Activated CD4-positive, CD25-positive, alpha-beta regulatory T cell treated with anti-CD3 and anti-CD28 coated beads, Interleukin-2, amount 50 U/mL, for 16 hours (primary cell): ENCODE results near the gene CADM1.

Experiments
- DNase-seq: peaks from one replicate; pipeline ENCODE4 v3.0.0-alpha.2; 2020; ENCODE audit warnings: low read depth, low spot score

The CADM1 gene

GRCh38 chr11:115398333-115399080, 105.7 kb downstream of the CADM1 start:
- no peak for DNase-seq

DNA sequence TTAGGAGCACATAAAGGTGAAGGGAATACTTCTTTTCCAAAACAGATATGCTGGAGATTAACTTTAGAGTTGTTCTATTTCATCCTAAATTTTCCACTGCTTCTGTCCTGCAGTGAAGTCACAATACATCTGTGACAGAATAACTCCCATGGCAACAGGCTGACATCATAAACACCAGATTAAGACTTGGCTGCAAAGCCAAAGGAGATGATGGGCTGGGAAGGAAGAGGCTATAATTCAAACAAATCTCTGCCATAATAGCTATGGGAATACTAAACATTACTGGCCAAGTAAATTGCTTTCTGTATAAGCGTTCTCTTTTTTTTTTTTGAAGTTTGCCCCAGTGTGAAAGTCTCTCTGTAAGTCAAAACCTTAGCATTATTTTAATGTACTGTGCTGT, 107.7 kb downstream of the CADM1 start:
- no peak for DNase-seq

- DNase-seq: no peak
Measured at GRCh38 chr11:115393950-115394349, 110.3 kb downstream of the CADM1 start.

- DNase-seq: no peak
Measured at GRCh38 chr11:115391598-115391997, 112.6 kb downstream of the CADM1 start.

DNA sequence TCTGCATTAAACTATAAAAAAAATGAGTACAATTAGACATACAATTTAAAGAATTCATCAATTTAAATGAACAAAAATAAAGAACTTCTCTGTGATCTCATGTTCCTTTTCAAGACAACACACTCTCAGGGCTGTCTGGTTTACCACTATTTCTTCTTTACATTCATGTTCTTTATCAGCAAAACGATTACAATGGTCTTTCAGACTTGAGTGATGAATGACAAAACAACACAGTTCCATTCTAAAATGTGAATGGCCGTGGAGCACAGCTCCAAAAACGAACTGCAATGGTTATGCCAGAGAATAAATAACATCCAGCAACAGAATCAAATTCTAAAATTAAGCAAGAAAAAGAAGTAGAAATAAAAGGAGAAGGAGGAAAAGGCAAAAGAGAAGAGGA, 113.1 kb downstream of the CADM1 start:
- DNase-seq: no peak

DNA sequence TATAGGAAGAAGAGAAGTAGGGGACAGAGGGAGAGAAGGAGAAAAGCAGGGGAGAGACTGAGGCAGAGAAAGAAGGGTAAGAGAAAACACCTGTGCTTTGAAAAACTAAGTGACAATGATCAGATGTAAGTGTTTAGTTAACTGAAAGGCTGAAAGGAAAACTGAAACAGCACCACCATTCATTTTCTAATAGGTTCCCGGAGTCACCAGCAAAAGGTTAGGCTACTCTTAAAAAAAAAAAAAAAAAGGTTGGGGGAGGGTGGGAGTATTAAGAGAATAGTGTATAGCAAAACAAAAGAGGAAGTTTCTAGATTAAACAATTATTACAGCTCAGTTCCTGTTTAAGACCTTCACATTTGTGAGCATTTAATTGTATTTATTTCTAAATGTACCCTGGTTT, 113.8 kb downstream of the CADM1 start:
- DNase-seq: no peak

DNA sequence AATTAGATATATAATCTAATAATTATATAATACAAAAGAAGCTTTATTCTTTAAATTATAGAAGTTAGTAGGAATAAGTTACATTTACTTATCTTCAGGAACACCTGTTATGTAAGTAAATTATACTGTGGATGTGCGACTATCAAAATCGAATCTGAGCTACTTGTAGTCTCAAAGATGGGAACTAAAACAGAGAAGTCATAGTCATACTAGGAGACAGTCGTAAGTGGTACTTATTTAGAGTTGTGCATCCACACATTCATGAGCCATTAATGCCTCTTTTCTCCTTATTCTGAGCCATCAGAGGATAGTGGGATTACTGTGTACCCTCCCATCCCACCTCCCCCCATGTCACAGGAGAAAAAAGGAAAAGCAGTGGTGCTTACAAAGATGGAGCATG, 114.4 kb downstream of the CADM1 start:
- no peak for DNase-seq

DNA sequence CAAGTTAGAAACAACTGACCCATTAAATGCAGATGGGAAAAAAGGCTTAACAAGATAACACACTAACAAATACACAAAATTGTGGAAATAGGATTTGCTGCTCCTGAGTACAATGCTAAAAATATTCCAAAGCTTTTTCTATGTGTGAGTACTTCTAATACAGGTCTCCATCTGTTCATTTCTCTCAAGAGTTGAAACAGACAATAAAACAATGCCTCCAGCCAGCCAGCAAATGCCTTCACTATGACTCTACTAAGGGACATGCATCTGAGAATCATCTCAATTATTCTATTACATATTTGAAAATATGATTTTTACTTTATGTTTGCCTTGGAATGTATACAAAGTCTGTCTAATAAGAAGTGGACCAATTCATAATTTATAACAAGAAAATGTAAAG, 119.0 kb downstream of the CADM1 start:
- DNase-seq: no peak

DNA sequence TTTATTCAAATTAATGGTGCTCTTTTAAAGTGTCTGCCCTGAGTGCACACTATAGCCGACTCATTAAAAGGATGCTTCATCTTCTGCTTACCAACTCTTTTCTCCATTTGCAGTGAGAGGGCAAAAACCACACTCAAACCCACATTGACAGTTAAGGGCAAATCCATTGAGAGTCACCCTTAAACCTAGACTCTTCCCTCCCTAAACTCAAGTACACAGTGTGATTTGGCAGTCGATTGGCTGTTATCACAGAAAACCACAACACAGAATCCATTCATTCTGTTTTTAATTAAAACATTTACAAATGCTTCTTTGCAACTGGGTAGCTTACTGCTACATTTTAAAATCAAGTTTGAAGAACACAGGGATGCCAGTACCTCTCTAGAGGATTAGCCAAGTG, 120.0 kb downstream of the CADM1 start:
- no peak for DNase-seq

- no peak for DNase-seq
Measured at GRCh38 chr11:115383431-115383830, 120.8 kb downstream of the CADM1 start.

GRCh38 chr11:115379528-115379927, 124.7 kb downstream of the CADM1 start:
- DNase-seq: no peak

DNA sequence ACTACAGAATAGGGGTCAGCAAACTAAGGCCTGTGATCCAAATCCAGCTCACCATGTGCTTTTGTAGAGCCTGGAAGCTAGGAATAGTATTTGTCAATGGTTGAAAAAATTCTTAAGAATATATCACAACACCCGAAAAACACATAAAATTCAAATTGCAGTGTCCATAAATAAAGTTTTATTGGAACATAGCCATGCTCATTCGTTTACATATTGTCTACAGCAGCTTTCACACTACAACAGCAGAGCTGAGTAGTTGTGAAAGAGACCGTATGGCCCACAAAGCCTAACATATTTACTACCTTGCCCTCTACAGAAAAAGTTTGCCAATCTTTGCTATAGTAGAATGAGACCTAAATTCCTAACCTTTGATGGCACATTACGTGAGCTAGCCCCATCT, 125.7 kb downstream of the CADM1 start:
- no peak for DNase-seq

DNA sequence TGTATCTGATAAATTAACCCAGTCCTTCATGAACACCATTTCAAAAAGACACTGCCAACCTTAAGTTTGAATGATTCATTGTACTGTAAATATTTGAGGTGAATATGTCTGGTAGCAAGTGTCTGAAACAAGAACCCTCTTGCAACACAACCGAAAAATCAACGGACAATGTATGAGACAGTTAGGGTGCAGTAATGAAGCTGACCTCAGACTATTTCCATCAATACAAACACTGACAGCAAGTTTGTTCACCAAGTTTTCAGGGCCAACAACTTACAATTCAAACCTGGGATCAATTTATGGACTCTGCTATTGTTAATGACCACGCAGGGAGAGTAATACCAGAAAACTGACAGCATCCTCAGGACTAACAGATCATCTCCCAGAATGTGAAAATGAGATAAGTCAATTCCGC, 126.3 kb downstream of the CADM1 start:
- DNase-seq: no peak

- DNase-seq: no peak
Measured at GRCh38 chr11:115368616-115369015, 135.6 kb downstream of the CADM1 start.

- DNase-seq: no peak
Measured at GRCh38 chr11:115366826-115367225, 137.4 kb downstream of the CADM1 start.

DNA sequence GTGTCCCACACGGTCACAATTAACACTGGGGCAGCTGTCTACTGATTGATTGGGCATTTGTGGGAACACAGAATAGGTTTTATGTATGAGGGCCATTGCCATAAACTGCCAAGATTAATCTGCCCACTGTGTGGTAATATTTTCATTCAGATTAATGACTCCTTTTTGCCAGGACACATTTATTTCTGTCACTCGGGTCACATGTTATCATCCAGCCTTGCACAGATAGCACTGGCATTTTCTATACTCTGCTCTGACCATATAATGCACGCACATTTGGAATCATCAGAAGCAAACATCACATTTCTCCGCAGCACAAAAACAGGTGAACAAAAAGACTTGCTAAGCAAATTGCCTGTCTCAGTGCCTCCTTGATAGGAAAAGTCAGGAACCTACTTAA, 138.3 kb downstream of the CADM1 start:
- no peak for DNase-seq

DNA sequence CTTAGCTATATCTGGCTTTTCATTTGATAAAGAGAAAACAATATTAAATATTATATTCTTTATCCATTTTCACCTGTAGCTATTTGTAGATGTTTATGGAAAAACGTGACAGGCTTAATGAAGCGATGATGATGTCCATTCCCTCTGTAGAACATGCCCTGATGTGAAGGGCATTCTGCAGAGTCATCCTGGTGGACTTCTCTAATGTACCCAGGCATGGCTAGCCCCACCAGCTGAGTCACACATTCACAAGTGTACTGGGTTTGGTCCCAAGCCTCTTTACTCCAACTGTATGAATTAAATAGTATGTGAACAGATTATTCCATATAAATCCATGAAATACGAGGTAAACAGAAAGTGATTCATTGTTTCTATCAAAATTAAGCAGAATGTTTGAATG, 139.3 kb downstream of the CADM1 start:
- DNase-seq: no peak

DNA sequence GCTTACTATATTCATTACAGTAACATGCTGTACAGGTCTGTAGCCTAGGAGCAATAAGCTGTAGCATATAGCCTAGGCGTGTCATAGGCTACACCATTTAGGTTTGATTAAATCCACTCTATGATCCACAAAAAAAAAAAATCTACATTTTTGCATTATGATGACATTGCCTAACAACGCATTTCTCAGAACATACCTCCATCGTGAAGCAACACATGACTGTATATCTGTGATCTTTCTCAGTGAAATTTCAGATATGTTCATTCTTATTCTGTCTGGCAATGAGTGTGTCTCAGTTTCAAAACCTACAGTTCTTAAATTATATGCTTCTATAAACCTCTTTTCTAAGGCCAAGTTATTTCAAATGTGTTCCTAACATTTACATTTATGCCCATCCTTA, 140.3 kb downstream of the CADM1 start:
- no peak for DNase-seq

DNA sequence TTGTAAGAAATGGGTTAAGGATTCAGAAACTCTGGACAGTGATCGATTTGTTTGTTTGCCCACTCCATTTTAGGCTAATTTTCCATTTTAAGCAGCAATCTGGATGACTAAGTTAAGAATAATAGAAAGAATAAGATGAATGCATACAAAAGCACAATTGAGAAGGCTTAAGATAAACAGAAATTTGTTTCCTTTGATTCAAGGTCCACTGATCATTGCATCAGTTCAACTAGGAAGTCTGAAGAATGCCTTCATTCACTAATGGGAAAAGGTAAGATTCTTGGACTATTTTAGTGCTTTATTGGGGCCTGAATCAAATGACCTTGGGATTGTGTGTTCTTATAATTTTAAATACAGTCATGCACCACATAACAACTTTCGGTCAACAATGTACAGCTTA, 140.8 kb downstream of the CADM1 start:
- no peak for DNase-seq

- no peak for DNase-seq
Measured at GRCh38 chr11:115362997-115363396, 141.2 kb downstream of the CADM1 start.

GRCh38 chr11:115361025-115361424, 143.2 kb downstream of the CADM1 start:
- no peak for DNase-seq

DNA sequence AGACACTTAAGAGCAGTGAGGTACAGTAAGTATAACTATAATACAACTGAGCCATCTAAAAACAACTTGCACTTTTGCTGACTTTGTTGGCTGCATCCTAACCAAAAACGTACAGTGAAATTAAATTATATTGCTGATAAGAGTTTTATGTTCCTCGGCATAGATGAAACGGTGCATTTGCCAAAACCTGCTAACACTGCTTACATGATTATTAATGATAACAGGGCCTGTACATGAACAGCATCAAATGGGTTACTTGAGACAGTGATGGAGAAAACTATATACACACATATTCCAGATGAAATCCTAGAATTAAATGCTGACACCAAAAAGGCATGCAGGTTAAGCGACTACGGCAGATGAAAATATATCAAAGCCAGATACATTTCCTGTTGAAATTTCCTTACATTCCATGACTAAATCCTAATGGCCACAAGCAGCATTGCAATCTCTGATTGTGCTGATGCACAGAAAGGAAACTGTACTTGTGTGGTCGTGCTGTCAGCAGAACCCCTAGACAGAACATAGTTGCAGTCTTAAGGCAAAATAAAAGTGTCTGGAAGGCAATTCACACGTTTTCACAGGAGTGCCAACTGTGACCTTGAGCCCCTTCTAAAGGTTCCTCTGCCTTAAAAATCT, 143.9 kb downstream of the CADM1 start:
- DNase-seq: no peak

- DNase-seq: no peak
Measured at GRCh38 chr11:115357066-115357465, 147.1 kb downstream of the CADM1 start.
